ENCODE data around the gene ANKRD60. TPM values are rescaled to one million over a fixed set of nuclear protein-coding genes. Genes with fewer than 3 reads are reported as not detected.

Gene ANKRD60
- total and polyA plus RNA-seq, 2 experiments from 2014 or later = not detected

DNA sequence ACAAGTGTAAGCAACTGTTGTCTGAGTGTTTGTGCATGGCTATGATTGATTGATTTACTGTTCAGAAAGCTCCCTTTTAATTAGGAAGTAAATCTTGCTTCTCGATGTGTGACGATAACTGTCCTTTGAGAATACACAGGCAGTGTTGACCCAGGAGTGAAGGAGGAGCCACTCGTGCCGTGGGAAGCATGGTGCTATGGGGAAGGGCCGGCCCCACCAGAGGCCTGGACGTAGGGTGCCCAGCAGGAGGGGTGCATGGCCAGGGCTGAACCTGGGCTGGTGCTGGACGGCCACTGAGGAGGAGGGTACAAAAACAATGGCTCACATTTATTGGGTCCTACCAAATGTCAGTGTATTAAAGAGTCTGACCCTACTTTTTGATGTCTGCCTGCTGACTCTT lies 60.7 kb downstream of the ANKRD60 start:
- no peak for DNase-seq (ENCODE audit: low spot score)
- H3K27ac ChIP-seq = no peak overlapping the region
- H3K4me2 ChIP-seq = no peak overlapping the region
- no peaks in the 10 kb centered on the region for H3K27me3 ChIP-seq
- TF ChIP-seq EZH2phosphoT487 (IDR thresholded peaks at IDR 0.05; ENCODE audit: low read depth, severe bottlenecking, unreplicated experiment) (no peak), CTCF (IDR thresholded peaks at IDR 0.05; ENCODE audit: poor library complexity) (no peak), EZH2 (IDR thresholded peaks at IDR 0.05; ENCODE audit: borderline replicate concordance) (no peak)
- H4K20me1 ChIP-seq (ENCODE audit: insufficient read depth, poor library complexity, severe bottlenecking) = no peaks in the 10 kb centered on the region
- no peak overlapping the region for H2AFZ ChIP-seq
- no peaks in the 10 kb centered on the region for H3K79me2 ChIP-seq
- H3K9me3 ChIP-seq (ENCODE audit: low read depth) = no peaks in the 10 kb centered on the region
- WGBS (ENCODE audit: low lambda C conversion rate, missing lambda C conversion rate) = 66% methylated on average over 7 of the region's 7 CpGs
- no peaks in the 10 kb centered on the region for H3K36me3 ChIP-seq (replicated peaks; ENCODE audit: insufficient read depth, low read depth)
- no peak overlapping the region for H3K4me3 ChIP-seq
- no peaks in the 10 kb centered on the region for H3K9me2 ChIP-seq (replicated peaks; ENCODE audit: insufficient read depth)
- peaks cover under 1% of the 10 kb centered on the region for H3K4me1 ChIP-seq (ENCODE audit: insufficient read depth)

Other genes with a start within 250 kb of the ANKRD60 start
- gene RAB22A, start 81.1 kb upstream of the ANKRD60 start, total RNA-seq = 24.0 and 26.9 TPM in 2 replicates
- 16.7 and 18.4 TPM in 2 replicates for gene RAB22A, start 81.1 kb upstream of the ANKRD60 start, polyA plus RNA-seq
- gene VAPB, start 160.6 kb upstream of the ANKRD60 start, total RNA-seq = 26.8 and 32.1 TPM in 2 replicates
- gene VAPB, start 160.6 kb upstream of the ANKRD60 start, polyA plus RNA-seq = 40.1 and 49.6 TPM in 2 replicates